ENCODE measurements around the gene DUSP1. TPM values are rescaled to one million over a fixed set of nuclear protein-coding genes. Genes with fewer than 3 reads are reported as not detected.
A peak's percentile ranks its signal among the peaks of the same experiment; 100 is the strongest.

Gene DUSP1
- total RNA-seq, 1 donor from 2014 or later = 357 TPM

GRCh38 chr5:172765766-172766286, 5.2 kb downstream of the DUSP1 start:
- DNase-seq (ENCODE audit: low read depth in 2 of 2) = peak in 1 of 2 donors; percentile 91

GRCh38 chr5:172764861-172765765, 5.9 kb downstream of the DUSP1 start:
- DNase-seq (ENCODE audit: low read depth in 2 of 2) = peak; percentile 100

GRCh38 chr5:172763120-172763464, 7.9 kb downstream of the DUSP1 start:
- no peak for DNase-seq (ENCODE audit: low read depth in 2 of 2)

- no peak for DNase-seq (ENCODE audit: low read depth in 2 of 2)
Observed at GRCh38 chr5:172762214-172763119, 8.5 kb downstream of the DUSP1 start.

- no peak for DNase-seq (ENCODE audit: low read depth in 2 of 2)
Observed at GRCh38 chr5:172760959-172761358, 10.0 kb downstream of the DUSP1 start.

- DNase-seq (ENCODE audit: low read depth in 2 of 2) = no peak
Observed at GRCh38 chr5:172760136-172760535, 10.9 kb downstream of the DUSP1 start.

GRCh38 chr5:172758834-172759149, 12.2 kb downstream of the DUSP1 start:
- no peak for DNase-seq (ENCODE audit: low read depth in 2 of 2)

GRCh38 chr5:172758077-172758833, 12.7 kb downstream of the DUSP1 start:
- DNase-seq (ENCODE audit: low read depth in 2 of 2) = peak; percentile 32 to 97

- DNase-seq (ENCODE audit: low read depth in 2 of 2) = peak in 1 of 2 donors; percentile 37
Observed at GRCh38 chr5:172757394-172758010, 13.5 kb downstream of the DUSP1 start.

GRCh38 chr5:172756764-172757393, 14.1 kb downstream of the DUSP1 start:
- no peak for DNase-seq (ENCODE audit: low read depth in 2 of 2)

GRCh38 chr5:172754596-172755356, 16.2 kb downstream of the DUSP1 start:
- no peak for DNase-seq (ENCODE audit: low read depth in 2 of 2)

- DNase-seq (ENCODE audit: low read depth in 2 of 2) = no peak
Observed at GRCh38 chr5:172753101-172753500, 17.9 kb downstream of the DUSP1 start.

- DNase-seq (ENCODE audit: low read depth in 2 of 2) = no peak
Observed at GRCh38 chr5:172751761-172752510, 19.1 kb downstream of the DUSP1 start.

GRCh38 chr5:172749881-172750633, 20.9 kb downstream of the DUSP1 start:
- DNase-seq (ENCODE audit: low read depth in 2 of 2) = no peak

GRCh38 chr5:172749076-172749475, 21.9 kb downstream of the DUSP1 start:
- DNase-seq (ENCODE audit: low read depth in 2 of 2) = no peak

GRCh38 chr5:172748341-172748843, 22.6 kb downstream of the DUSP1 start:
- DNase-seq (ENCODE audit: low read depth in 2 of 2) = peak; percentile 97 to 98

GRCh38 chr5:172747471-172747870, 23.5 kb downstream of the DUSP1 start:
- DNase-seq (ENCODE audit: low read depth in 2 of 2) = no peak

- no peak for DNase-seq (ENCODE audit: low read depth in 2 of 2)
Observed at GRCh38 chr5:172746725-172747124, 24.3 kb downstream of the DUSP1 start.

Data from lung microvascular endothelial cell (primary cell).